Fibroblast of lung (primary cell): ENCODE results near the gene GRM6. TPM values are rescaled to one million over a fixed set of nuclear protein-coding genes. Genes with fewer than 3 reads are reported as not detected.

Experiments
- DNase-seq, 2 donors: peaks; one replicate each; pipeline versions ENCODE4 v3.0.0 to v3.0.0-alpha.2; 2010; ENCODE audit warnings: low read depth in 2 of 2
- H2AFZ ChIP-seq: 2 replicates; pipeline ENCODE4 v1.5.1; 2012; ENCODE audit warnings: low read length, control low read depth, inconsistent platforms
- H3K27ac ChIP-seq: 2 replicates; pipeline ENCODE4 v1.5.1; 2011; ENCODE audit warnings: low read length, control low read depth; ENCODE audit not compliant: insufficient read depth
- H3K27me3 ChIP-seq: 2 replicates; pipeline ENCODE4 v1.5.1; 2011; ENCODE audit warnings: mild to moderate bottlenecking, low read length; ENCODE audit not compliant: control insufficient read depth, insufficient read depth
- H3K36me3 ChIP-seq: 2 replicates; pipeline ENCODE4 v1.5.1; 2011; ENCODE audit warnings: low read length; ENCODE audit not compliant: control insufficient read depth, insufficient read depth
- H3K4me1 ChIP-seq: 2 replicates; pipeline ENCODE4 v1.5.1; 2011; ENCODE audit warnings: low read length; ENCODE audit not compliant: control insufficient read depth, insufficient read depth; ENCODE audit errors: extremely low read depth
- H3K4me2 ChIP-seq: 2 replicates; pipeline ENCODE4 v1.5.1; 2011; ENCODE audit warnings: low read length, control low read depth; ENCODE audit not compliant: insufficient read depth; ENCODE audit errors: extremely low read depth
- H3K4me3 ChIP-seq, 4 experiments: fragments of 200-600 bp in 1 of 4; sonication (generic) in 1 of 4; replicated peaks in 1 of 4; 2 replicates each; pipeline ENCODE4 v1.5.1; 2011 to 2016; ENCODE audit warnings: low read length in 4 of 4, low read depth in 3 of 4, mild to moderate bottlenecking in 3 of 4, control low read depth in 2 of 4, inconsistent platforms in 1 of 4, mixed read lengths in 1 of 4; ENCODE audit not compliant: insufficient read depth in 1 of 4; ENCODE audit errors: control extremely low read depth in 1 of 4
- H3K79me2 ChIP-seq: 2 replicates; pipeline ENCODE4 v1.5.1; 2012; ENCODE audit warnings: mild to moderate bottlenecking, low read length, inconsistent platforms; ENCODE audit not compliant: control insufficient read depth, insufficient read depth
- H3K9ac ChIP-seq: 2 replicates; pipeline ENCODE4 v1.5.1; 2011; ENCODE audit warnings: mild to moderate bottlenecking, low read length, control low read depth; ENCODE audit not compliant: insufficient read depth
- H3K9me3 ChIP-seq: 2 replicates; pipeline ENCODE4 v1.5.1; 2012; ENCODE audit warnings: low read depth, low read length; ENCODE audit not compliant: control insufficient read depth, insufficient read depth
- H4K20me1 ChIP-seq: 2 replicates; pipeline ENCODE4 v1.5.1; 2011; ENCODE audit warnings: low read length; ENCODE audit not compliant: control insufficient read depth, insufficient read depth; ENCODE audit errors: extremely low read depth
- CTCF ChIP-seq, 2 donors: IDR thresholded peaks in 1 of 2; conservative IDR thresholded peaks in 1 of 2; 1 replicate in 1 of 2; 2 replicates in 1 of 2; pipeline ENCODE4 v1.5.1; 2011 to 2012; ENCODE audit warnings: low read length in 2 of 2, control low read depth in 1 of 2, inconsistent platforms in 1 of 2, low read depth in 1 of 2, mild to moderate bottlenecking in 1 of 2
- EZH2 ChIP-seq: IDR thresholded peaks from 2 replicates; pipeline ENCODE4 v1.5.1; 2012; ENCODE audit warnings: low read length, control low read depth, mild to moderate bottlenecking; ENCODE audit errors: missing control alignments
- polyA plus RNA-seq, 2 donors: library from polyadenylated mRNA; depleted of rRNA in 1 of 2; stranded (reverse) in 1 of 2; unstranded in 1 of 2; fragments of >200 nt; gene quantifications; 2 replicates each; pipeline ENCODE4 v1.2.1, GENCODE V29; 2011 to 2012; ENCODE audit warnings: missing spikeins in 1 of 2
- total RNA-seq: library from RNA; depleted of rRNA; stranded (reverse); fragments of >200 nt; gene quantifications from 2 replicates; pipeline ENCODE4 v1.2.1, GENCODE V29; 2014

Gene GRM6
- total and polyA plus RNA-seq, 2 donors (not counting 1 experiment from before 2014, with no cell fraction given): not detected

- no peak overlapping the region for H3K4me2 ChIP-seq
- H2AFZ ChIP-seq: no peak overlapping the region
- H4K20me1 ChIP-seq: no peaks in the 10 kb centered on the region
- H3K27me3 ChIP-seq: no peaks in the 10 kb centered on the region
- H3K27ac ChIP-seq: no peak overlapping the region
- no peaks in the 10 kb centered on the region for H3K9me3 ChIP-seq
- TF ChIP-seq EZH2 (no peak), CTCF (conservative IDR thresholded peaks at IDR 0.05 in 1 of 2, IDR thresholded peaks at IDR 0.05 in 1 of 2; ENCODE audit: low read depth in 1 of 2, low read length in 2 of 2) (no peak)
- no peaks in the 10 kb centered on the region for H3K36me3 ChIP-seq
- no peak overlapping the region for H3K9ac ChIP-seq
- no peaks in the 10 kb centered on the region for H3K4me1 ChIP-seq
- no peaks in the 10 kb centered on the region for H3K79me2 ChIP-seq
- no peak for DNase-seq
- no peak overlapping the region for H3K4me3 ChIP-seq
Observed at GRCh38 chr5:178984145-178985072, 10.7 kb downstream of the GRM6 start.

- no peak overlapping the region for H3K27ac ChIP-seq
- H3K4me1 ChIP-seq: no peaks in the 10 kb centered on the region
- no peak overlapping the region for H3K4me2 ChIP-seq
- H3K9ac ChIP-seq: no peak overlapping the region
- no peaks in the 10 kb centered on the region for H3K36me3 ChIP-seq
- H3K27me3 ChIP-seq: no peaks in the 10 kb centered on the region
- H4K20me1 ChIP-seq: no peaks in the 10 kb centered on the region
- no peaks in the 10 kb centered on the region for H3K79me2 ChIP-seq
- TF ChIP-seq EZH2: no peak
- no peak for TF ChIP-seq CTCF (conservative IDR thresholded peaks at IDR 0.05 in 1 of 2, IDR thresholded peaks at IDR 0.05 in 1 of 2; ENCODE audit: low read depth in 1 of 2, low read length in 2 of 2)
- H3K9me3 ChIP-seq: no peaks in the 10 kb centered on the region
- DNase-seq: no peak
- H3K4me3 ChIP-seq: no peak overlapping the region
- no peak overlapping the region for H2AFZ ChIP-seq
Observed at GRCh38 chr5:178983728-178984127, 11.4 kb downstream of the GRM6 start.

- Histone ChIP-seq H3K36me3 (no peaks in the 10 kb centered on the region), H3K4me2 (no peak overlapping the region), H3K27me3 (no peaks in the 10 kb centered on the region), H3K4me3 (no peak overlapping the region), H3K9me3 (no peaks in the 10 kb centered on the region), H2AFZ (no peak overlapping the region), H3K9ac (no peak overlapping the region), H4K20me1 (no peaks in the 10 kb centered on the region), H3K79me2 (no peaks in the 10 kb centered on the region), H3K4me1 (no peaks in the 10 kb centered on the region), H3K27ac (no peak overlapping the region)
- no peak for TF ChIP-seq EZH2
- no peak for TF ChIP-seq CTCF (conservative IDR thresholded peaks at IDR 0.05 in 1 of 2, IDR thresholded peaks at IDR 0.05 in 1 of 2; ENCODE audit: low read depth in 1 of 2, low read length in 2 of 2)
- DNase-seq: no peak
Observed at GRCh38 chr5:178982941-178983340, 12.2 kb downstream of the GRM6 start.
